Gastrocnemius medialis (tissue), 4 donors: ENCODE results near the gene KRTAP17-1.
"Not testable (repeated sequence)": the region's sequence is repeated elsewhere in the genome, so short reads cannot be mapped to it uniquely, and the experiment has no call there.

Source experiments
- POLR2A ChIP-seq, 2 donors: fragments of 450-650 bp; IDR thresholded peaks; one replicate each; pipeline ENCODE4 v1.6.1; 2017; ENCODE audit warnings: antibody characterized with exemption in 2 of 2, mild to moderate bottlenecking in 2 of 2, moderate library complexity in 2 of 2
- TF ChIP-seq, protein P1 (sequence below), 5 experiments: fragments of 450-650 bp in 3 of 5; fragments of 200-600 bp in 2 of 5; sonication (generic) in 2 of 5; IDR thresholded peaks in 4 of 5; conservative IDR thresholded peaks in 1 of 5; 1 replicate in 4 of 5; 2 replicates in 1 of 5; pipeline ENCODE4 v1.5.1; 2016 to 2019; ENCODE audit warnings: antibody characterized with exemption in 5 of 5, mild to moderate bottlenecking in 3 of 5, moderate library complexity in 3 of 5

DNA sequence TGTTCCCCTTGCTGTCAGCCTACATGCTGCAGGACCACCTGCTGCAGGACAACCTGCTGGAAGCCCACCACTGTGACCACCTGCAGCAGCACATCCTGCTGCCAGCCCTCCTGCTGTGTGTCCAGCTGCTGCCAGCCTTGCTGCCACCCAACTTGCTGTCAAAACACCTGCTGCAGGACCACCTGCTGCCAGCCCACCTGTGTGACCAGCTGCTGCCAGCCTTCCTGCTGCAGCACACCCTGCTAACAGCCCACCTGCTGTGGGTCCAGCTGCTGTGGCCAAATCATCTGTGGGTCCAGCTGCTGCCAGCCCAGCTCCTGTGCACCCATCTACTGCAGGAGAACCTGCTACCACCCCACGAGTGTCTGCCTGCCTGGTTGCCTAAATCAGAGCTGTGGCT lies 44.2 kb downstream of the KRTAP17-1 start:
- TF ChIP-seq, protein P1, sequence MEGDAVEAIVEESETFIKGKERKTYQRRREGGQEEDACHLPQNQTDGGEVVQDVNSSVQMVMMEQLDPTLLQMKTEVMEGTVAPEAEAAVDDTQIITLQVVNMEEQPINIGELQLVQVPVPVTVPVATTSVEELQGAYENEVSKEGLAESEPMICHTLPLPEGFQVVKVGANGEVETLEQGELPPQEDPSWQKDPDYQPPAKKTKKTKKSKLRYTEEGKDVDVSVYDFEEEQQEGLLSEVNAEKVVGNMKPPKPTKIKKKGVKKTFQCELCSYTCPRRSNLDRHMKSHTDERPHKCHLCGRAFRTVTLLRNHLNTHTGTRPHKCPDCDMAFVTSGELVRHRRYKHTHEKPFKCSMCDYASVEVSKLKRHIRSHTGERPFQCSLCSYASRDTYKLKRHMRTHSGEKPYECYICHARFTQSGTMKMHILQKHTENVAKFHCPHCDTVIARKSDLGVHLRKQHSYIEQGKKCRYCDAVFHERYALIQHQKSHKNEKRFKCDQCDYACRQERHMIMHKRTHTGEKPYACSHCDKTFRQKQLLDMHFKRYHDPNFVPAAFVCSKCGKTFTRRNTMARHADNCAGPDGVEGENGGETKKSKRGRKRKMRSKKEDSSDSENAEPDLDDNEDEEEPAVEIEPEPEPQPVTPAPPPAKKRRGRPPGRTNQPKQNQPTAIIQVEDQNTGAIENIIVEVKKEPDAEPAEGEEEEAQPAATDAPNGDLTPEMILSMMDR (IDR thresholded peaks at IDR 0.05 in 4 of 5, conservative IDR thresholded peaks at IDR 0.05 in 1 of 5) = not testable (repeated sequence)
- TF ChIP-seq POLR2A (IDR thresholded peaks at IDR 0.05) = not testable (repeated sequence)
